Frontal cortex (tissue), 4 donors: ENCODE measurements around the gene SEZ6L. TPM values are rescaled to one million over a fixed set of nuclear protein-coding genes. Genes with fewer than 3 reads are reported as not detected.

Source experiments
- DNase-seq, 2 donors: peaks; one replicate each; pipeline ENCODE4 v3.0.0; 2012; ENCODE audit warnings: low spot score in 2 of 2
- FAIRE-seq: peaks from 2 replicates; lab custom pipeline; 2012; peaks lifted over from hg19 to GRCh38; lab: Jason Lieb, UNC
- total RNA-seq: library from RNA; depleted of rRNA; stranded (reverse); fragments of >200 nt; gene quantifications from one replicate; pipeline ENCODE4 v1.2.3, GENCODE V29; 2014
- donor health status: control.
- donor health status: control.
- donor health status: control.

Gene SEZ6L
- total RNA-seq, 1 donor from 2014 or later = 51.8 TPM

DNA sequence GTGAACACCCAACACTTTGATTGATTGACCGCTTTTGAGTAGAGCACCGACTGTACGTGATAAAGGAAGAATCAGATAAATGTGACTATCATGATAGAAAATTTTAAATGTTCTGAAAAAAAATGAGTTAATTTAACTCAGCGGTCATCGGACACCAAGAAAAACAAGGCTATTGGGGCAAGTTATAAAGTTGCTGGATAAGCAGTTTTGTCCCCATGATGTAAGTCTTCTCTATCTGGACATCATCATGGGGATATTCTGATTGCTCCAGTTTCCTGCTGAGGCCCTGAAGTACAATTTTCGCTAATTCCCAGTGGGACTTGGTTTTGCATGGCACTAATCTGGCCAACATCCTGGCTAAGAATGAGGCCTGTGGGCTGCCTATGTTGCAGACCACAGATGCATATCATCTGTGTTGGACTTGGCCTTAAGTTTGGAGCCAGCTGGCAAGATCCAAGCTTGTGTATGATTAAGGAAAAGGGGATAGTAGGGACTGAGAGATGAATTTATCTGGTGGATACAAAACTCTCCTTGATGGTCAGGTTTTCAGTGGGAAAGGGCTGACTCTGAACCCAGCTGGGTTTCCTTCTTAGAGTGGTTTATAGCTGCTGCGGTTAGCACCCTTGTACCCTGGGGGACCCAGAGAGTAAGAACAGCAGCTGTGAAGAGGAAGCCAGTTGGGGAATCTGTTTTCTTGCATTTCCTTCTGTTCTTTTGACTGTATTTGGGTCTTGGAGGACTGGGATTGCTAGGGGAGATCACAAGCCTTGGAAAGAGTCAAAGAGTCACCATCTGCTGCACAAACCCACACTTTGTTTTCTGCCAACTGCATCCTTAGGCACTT lies 118.3 kb downstream of the SEZ6L start:
- no peak for DNase-seq
- FAIRE-seq = no peak

DNA sequence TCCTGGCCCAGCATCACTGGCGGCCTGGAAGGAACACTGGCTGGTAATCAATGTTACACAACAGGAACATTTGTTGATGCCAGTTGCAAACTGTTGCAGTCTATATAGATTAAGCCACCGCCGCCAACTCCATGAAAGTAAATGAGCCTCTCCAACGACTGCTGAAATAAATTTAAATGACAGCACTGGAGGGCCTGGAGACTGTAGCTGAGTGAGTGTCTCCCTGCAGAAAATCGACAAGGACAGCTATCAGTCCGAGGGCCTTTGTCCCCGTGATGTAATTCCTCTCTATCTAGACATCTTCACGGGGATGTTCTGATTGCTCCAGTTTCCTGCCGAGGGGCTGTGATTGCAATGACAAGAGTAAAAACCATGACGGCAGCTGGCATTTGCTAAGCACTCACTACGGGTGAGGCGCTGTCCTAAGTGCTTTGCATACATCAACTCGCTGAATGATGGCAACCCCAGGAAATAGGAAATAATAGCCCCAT lies 120.4 kb downstream of the SEZ6L start:
- no peak for FAIRE-seq
- no peak for DNase-seq

DNA sequence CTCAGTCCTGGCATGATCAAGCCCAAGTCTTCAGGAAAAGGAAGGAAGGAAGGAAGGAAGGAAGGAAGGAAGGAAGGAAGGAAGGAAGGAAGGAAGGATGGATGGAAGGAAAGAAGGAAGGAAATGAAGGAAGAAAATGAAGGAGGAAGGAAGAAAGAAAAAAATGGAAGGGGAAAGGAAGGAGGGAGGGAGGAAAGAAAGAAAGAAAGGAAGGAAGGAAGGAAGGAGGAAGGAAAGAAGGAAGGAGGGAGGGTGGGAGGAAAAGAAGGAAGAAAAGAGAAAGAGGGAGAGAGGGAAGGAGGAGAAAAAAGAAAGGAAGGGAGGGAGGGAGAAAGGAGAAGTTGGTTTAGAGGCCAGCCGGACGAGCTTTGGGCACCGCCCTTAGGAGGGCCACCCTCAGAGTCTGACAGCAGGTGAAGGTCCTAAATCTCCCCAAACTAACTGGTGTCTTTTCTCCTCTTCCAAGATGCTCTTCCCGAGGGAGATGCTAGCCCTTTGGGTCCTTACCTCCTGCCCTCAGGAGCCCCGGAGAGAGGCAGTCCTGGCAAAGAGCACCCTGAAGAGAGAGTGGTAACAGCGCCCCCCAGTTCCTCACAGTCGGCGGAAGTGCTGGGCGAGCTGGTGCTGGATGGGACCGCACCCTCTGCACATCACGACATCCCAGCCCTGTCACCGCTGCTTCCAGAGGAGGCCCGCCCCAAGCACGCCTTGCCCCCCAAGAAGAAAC lies 122.8 kb downstream of the SEZ6L start:
- DNase-seq (no peak), FAIRE-seq (no peak)

DNA sequence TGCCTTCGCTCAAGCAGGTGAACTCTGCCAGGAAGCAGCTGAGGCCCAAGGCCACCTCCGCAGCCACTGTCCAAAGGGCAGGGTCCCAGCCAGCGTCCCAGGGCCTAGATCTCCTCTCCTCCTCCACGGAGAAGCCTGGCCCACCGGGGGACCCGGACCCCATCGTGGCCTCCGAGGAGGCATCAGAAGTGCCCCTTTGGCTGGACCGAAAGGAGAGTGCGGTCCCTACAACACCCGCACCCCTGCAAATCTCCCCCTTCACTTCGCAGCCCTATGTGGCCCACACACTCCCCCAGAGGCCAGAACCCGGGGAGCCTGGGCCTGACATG lies 123.4 kb downstream of the SEZ6L start:
- DNase-seq (no peak), FAIRE-seq (no peak)

DNA sequence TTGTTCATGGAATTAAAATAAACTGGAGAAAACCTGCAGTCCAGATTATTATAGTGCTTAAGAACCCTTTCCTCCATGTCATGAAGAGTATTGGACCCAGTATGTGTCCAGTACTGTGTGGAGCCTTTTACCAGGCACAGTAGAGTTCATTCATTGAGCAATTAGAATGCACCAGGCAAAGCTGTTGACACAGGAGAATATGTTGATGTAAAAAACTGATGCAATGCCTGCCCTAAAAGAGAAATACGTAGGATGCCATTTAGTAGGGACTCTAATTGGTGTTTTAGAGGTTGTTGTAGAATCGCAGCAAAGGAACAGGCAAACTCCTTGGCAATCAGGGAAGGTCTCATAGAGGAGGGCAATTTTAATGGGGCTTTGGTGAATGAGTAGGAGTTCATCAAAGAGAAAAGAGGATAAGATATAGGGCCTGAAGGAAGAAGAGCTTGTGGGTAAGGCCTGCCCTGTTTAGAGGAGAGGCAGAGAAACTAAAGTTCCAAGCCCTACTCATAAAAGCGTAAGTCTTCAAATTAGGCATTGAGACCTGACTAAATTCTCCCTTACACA lies 126.4 kb downstream of the SEZ6L start:
- FAIRE-seq = no peak
- no peak for DNase-seq

DNA sequence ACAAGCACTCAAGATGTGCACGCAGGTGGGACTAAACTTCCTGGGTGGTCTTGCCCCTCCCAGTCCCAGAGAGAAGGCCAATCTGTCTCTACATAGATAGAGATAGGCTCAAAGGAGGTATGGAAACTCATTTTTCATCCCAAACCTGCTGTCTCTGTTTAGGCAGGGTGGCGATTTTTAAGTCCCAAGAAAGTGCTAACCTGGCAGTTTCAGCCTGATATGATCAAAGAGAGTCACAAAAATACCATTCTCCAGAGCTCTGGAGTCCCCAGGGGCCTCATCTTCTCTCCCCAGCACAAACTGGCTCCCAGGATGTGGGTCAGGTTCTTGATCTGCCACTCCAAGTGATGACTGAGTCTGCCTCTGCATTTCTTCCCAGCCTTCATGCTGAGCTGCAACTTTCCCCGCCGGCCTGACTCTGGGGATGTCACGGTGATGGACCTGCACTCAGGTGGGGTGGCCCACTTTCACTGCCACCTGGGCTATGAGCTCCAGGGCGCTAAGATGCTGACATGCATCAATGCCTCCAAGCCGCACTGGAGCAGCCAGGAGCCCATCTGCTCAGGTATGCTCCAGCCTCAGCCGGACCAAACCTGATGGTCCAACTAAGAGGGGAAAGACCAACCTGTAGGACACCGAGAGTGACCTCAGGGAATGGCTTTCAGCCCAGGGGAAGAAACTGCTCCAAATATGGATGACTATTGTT lies 129.5 kb downstream of the SEZ6L start:
- no peak for FAIRE-seq

DNA sequence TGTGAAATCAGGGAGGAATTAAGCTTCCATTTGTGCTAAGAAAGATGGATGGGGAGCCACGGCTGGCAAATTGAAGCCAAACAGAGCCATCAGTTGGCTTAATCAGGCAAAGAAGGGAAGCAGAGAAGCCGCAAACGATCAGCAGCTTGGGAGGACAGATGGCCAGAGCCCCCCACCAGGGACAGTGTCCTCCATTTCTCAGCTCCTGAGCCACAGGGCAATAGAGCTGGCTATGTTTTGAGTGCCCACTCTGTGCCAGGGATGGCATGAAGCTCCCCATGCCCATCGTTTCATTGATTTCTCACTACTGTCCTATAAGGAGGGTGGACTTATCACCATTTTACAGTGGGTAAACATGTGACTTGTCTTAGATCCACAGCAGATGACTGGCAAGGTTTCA lies 133.5 kb downstream of the SEZ6L start:
- DNase-seq (no peak), FAIRE-seq (no peak)

More for the DNA sequence above, 129.5 kb downstream of the SEZ6L start:
- no peak for DNase-seq

DNA sequence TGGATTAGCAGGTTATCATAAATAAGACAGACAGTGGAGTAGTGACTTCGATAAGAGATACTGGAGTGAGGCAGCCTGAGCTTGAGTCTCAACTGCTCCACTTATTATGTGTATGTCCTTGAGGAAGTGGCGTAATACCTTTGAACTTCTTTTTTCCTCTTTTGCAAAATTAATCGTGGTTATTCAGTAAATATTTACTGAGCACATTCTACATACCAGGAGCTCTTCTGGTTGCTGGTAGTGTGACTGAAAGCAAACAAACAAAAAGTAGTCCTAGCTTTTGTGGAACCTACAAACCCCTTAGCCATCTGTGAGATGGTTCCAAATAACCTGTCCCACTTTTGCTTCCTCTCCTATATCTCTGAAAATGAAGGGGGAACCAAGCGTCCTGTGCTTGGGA lies 134.2 kb downstream of the SEZ6L start:
- DNase-seq (no peak), FAIRE-seq (no peak)

DNA sequence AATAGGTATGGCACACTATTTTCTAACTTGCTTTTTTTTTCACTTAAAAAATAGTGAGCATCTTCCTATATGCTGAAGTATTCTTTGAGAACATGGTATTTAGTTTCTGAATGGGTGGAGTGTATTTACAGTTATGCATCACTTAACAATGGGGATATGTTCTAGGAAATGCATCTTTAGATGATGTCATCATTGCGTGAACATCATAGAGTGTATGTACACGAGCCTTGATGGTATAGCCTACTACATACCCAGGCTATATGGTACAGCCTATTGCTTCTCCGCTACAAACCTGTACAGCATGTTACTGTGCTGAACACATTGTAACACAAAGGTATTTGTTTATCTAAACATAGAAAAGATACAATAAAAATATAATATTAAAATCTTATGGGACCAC lies 135.5 kb downstream of the SEZ6L start:
- DNase-seq (no peak), FAIRE-seq (no peak)

DNA sequence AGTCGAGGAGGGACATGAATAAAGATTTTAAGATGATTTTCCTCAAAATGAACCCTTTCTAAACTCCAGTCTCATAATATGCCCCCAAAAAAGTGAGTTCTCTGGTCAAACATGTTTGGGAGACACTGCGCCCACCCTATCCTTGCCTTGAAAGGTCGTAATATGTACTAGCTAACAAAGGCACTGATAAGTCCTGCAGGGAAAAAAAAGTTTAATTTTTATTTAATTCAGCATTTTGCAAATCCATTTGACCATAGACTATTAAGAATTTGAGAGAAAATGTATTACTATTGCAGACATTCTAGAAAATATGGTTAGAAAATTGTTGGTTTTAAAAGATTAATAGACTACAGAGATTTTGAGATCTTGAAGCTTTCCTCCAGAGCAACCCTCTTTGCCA lies 139.2 kb downstream of the SEZ6L start:
- DNase-seq (no peak), FAIRE-seq (no peak)

DNA sequence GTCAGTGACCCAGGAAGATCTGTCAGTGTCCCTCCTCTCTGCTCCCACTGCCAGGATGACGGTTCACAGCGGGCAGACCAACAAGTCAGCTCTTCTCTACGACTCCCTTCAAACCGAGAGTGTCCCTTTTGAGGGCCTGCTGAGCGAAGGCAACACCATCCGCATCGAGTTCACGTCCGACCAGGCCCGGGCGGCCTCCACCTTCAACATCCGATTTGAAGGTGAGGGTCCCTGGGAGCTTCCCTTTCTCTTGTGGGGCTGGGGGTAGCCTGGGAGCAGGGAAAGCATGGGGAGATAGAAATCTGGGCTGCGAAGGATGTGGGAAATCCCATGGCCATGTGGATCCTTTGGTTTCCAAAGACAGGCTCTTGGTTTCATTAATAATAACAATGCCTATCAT lies 141.4 kb downstream of the SEZ6L start:
- FAIRE-seq (no peak), DNase-seq (no peak)

DNA sequence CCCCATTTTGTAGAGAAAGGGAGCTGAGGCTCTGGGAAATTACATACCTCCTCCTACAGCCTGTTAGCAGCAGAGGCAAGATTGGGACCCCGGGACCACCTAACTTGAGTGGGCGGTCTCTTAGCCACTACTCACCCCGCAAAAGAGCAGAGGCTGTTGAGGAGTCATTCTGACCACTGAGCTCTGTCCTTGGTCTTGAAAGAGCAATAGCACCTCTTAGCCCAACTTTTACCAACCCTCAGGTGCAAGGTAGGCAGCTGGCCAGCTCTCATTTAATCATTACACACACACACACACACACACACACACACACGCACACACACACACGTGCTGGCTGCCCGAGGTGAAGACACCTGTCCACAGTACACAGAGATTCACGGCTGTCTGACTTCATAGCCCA lies 144.0 kb downstream of the SEZ6L start:
- DNase-seq (no peak), FAIRE-seq (no peak)

DNA sequence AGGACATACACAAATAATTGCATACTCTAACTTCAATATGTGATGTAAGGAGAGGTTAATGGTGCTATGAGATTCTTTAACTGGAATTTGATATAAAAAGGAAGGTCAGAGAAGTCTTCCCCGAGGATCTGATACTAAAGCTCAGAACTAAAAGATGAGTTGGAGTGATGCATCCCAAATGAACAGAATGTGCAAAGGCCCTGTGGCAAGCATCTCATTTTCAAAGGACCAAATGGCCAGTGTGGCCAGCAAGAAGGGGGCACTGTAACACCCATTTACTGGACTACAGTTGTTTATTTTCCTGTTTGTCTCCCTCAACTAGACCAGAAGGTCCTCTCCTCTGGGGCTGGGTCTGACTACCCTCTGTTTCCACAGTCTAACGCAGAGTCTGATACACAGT lies 144.9 kb downstream of the SEZ6L start:
- no peak for DNase-seq
- no peak for FAIRE-seq

DNA sequence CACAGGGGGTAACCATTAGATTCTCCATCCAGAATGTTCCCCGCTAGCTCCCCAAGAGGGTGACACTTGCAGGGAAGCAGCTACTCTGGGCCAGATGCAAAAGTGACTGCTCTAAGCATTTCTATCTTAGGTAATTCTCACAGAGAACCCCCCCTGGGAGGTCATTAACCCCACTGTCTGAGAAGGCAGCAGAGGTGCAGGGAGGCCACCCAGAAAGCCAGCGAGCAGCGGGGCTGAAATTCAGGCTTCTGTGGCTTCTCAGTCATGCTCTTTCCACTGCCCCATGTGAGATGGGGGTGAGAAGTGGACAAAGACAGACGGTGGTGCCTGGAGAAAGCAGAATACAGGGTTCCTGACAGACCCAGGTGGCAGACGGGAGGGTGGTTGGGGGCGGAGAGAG lies 145.4 kb downstream of the SEZ6L start:
- DNase-seq = no peak
- no peak for FAIRE-seq

DNA sequence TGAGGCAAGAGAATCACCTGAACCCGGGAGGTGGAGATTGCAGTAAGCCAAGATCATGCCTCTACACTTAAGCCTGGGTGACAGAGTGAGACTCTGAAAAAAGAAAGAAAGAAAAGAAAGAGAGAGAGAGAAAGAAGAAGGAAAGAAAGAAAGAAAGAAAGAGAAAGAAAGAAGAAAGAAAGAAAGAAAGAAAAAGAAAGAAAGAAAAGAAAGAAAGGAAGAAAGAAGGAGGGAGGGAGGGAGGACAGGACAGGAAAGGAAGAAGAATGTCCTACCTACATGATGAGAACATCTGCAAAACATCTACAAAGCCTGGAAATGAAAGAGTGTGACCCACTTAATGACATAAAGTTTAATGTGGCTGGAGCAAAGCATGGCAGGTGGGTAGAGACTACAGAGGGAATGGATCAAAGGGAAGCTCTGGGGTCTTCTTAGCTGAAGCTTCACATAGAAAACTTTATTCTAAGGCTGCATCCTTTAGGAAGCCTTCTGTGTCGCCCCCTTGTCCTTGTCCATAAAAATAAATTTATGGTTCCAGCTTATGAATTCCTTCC lies 147.5 kb downstream of the SEZ6L start:
- FAIRE-seq (no peak), DNase-seq (no peak)

DNA sequence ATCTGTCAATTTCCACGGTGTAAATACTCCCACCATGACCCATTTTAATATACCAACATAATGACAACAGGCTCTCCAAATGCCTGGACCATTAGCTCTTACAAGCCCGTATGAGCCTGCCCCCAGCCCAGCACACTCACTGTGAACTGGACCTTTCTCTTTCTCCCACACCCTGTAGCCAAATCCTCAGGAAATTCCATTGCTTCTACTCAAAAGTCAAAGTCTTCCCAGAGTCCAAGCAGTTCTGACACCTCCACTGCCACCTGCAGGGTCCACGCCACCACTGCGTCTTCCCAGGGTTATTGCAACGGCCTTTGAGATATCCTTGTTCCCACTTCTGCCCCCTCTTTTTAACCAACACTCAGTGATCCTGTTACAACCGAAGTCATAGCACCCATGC lies 149.7 kb downstream of the SEZ6L start:
- DNase-seq = no peak
- no peak for FAIRE-seq

DNA sequence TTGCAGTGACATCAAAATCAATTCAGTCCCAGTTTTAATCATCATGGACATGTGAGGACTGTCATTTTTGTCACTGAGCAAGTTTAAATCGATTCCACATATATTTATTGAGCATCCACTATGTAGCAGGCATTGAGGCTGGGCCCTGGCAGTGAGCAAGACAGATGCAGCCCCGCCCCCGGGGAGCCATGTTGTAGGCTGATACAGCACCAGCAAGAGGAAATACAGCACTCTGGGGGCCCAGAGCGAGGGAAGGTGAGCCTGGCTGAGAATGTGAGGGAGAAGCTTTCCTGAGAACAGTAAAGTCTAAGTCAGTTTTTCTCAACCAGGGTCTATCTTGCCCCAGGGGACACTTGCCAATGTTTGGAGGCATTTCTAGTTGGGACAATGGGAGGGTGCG lies 151.2 kb downstream of the SEZ6L start:
- FAIRE-seq = no peak
- no peak for DNase-seq

DNA sequence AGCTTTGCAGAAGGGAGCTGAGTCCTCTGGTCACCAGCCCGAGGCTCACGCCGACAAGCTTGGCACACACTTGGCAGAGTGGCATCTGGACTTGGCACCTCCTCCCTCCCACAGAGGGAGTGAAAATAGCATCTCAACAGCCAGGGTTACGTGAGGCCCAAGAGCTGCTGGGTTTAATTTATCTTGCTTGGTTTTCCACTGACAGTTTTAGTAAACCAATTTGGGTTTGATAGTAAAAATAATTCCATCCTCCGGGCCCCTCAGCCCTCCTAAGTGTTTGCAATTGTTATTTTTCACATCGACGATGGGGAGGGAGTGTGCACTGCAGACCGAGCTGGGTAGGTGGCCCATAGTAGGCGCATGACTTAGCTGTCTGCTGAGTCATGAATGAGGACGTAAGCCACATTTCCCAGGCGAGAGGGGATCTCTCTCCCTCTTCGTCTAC lies 152.2 kb downstream of the SEZ6L start:
- peak in 1 of 2 donors; percentile 24 for DNase-seq
- FAIRE-seq = no peak

DNA sequence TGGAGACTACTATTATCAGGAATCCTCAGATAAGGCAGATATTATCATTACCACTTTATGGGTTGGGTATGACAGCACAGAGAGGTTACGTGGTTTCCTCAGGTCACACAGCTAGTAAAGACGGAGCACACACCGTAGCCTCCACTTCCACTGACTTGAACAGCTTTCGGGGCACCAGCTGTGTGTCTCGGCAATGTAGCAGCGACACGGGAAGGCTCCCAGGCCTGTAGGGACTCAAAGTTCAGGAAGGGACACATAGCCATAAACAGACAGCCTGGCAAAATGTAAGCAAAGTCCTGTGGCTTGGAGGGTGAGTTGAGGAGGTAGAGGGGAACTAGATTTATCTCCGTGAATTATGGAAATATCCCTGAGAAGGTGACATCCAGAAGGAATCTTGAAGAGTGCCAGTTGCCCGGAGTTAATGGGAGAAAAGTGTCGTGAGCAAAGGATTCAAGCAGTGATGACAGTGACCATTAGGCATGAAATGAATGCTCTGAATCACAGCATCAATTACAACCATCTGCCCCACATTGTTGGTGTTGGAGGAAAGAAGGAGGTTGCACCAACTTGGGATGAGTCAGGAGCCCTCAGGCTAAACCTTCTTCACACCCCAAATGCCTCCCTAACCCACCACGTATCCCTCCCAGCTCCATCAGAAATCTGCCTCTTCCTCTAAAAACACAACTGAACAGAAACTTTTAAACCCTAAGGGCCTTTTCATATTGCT lies 153.1 kb downstream of the SEZ6L start:
- DNase-seq (no peak), FAIRE-seq (no peak)
